ENCODE data around the gene RNF220. TPM values are rescaled to one million over a fixed set of nuclear protein-coding genes. Genes with fewer than 3 reads are reported as not detected.

RNF220 gene
- total RNA-seq, 1 donor = 53.2 TPM

DNA sequence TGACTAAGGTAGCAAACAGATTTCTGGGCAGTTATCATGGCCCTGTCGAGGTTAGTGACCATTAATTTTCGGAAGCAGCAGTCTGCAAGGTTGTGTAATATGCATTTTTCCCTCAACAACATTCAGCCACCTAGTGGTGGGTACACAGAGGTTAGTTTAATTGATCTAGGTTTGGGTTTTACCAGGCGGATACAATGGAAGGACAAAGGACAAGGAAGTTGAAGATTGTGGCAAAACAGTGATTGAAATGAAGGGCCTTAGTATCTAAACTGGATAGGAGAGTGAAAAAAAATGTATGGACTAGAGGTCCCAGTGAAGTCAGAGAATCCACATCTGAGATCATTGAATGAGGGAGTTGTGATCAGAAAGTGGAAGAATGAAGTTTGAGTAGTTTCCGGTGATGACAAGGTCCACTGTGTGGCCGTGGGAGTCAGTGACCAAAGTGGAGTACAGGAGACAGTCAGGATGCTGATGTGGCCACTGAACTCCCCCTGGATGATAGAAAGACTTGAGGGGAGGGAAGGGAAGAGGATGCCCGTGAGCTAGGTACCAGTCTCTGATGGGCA lies 272.2 kb downstream of the RNF220 start:
- DNase-seq (ENCODE audit: insufficient read length, low spot score, missing footprints) = peak; percentile 53
- no peak overlapping the region for H3K4me3 ChIP-seq (ENCODE audit: insufficient read depth, low read length)
- H3K4me2 ChIP-seq (ENCODE audit: insufficient read depth, low read length) = peak overlapping the region; percentile 22
- peaks cover 7% of the 10 kb centered on the region for H3K79me2 ChIP-seq (ENCODE audit: insufficient read depth, low read length)
- H3K9me3 ChIP-seq (ENCODE audit: low read depth, low read length) = no peaks in the 10 kb centered on the region
- no peaks in the 10 kb centered on the region for H4K20me1 ChIP-seq (ENCODE audit: insufficient read depth, low read length)
- H3K27me3 ChIP-seq (ENCODE audit: insufficient read depth, low read length) = no peaks in the 10 kb centered on the region
- TF ChIP-seq, protein P1, sequence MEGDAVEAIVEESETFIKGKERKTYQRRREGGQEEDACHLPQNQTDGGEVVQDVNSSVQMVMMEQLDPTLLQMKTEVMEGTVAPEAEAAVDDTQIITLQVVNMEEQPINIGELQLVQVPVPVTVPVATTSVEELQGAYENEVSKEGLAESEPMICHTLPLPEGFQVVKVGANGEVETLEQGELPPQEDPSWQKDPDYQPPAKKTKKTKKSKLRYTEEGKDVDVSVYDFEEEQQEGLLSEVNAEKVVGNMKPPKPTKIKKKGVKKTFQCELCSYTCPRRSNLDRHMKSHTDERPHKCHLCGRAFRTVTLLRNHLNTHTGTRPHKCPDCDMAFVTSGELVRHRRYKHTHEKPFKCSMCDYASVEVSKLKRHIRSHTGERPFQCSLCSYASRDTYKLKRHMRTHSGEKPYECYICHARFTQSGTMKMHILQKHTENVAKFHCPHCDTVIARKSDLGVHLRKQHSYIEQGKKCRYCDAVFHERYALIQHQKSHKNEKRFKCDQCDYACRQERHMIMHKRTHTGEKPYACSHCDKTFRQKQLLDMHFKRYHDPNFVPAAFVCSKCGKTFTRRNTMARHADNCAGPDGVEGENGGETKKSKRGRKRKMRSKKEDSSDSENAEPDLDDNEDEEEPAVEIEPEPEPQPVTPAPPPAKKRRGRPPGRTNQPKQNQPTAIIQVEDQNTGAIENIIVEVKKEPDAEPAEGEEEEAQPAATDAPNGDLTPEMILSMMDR (IDR thresholded peaks at IDR 0.05; ENCODE audit: extremely low read depth, low read depth, low read length) = peak; percentile 63
- no peak overlapping the region for H3K27ac ChIP-seq (ENCODE audit: low read depth, low read length)
- peak overlapping the region; percentile 38 for H2AFZ ChIP-seq (ENCODE audit: low read length)
- H3K4me1 ChIP-seq (ENCODE audit: insufficient read depth, low read length) = peaks cover 32% of the 10 kb centered on the region
- no peaks in the 10 kb centered on the region for H3K36me3 ChIP-seq (ENCODE audit: insufficient read depth, low read length)

DNA sequence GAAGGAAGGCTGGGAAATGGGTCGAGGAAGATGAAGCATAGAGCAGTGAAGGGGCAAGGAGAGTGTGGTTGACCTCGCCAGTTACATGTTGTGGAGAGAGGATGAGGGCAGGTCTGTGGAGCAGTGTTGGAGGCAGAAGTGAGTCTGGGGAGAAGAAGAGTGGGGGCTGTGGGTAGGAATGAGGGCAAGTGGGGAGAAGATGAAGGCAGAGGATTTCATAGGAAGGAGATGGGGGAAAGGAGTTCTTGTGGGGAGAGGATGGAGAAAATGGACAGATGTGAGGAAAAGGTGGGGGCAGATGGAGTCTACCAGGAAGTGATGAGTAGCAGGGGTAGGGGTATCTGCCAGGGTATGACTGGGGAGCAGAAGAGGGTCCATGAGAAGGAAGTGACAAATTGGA lies 273.1 kb downstream of the RNF220 start:
- Histone ChIP-seq H3K4me2 (ENCODE audit: insufficient read depth, low read length) (no peak overlapping the region), H3K27ac (ENCODE audit: low read depth, low read length) (no peak overlapping the region), H4K20me1 (ENCODE audit: insufficient read depth, low read length) (no peaks in the 10 kb centered on the region), H2AFZ (ENCODE audit: low read length) (no peak overlapping the region), H3K27me3 (ENCODE audit: insufficient read depth, low read length) (no peaks in the 10 kb centered on the region), H3K36me3 (ENCODE audit: insufficient read depth, low read length) (no peaks in the 10 kb centered on the region), H3K4me1 (ENCODE audit: insufficient read depth, low read length) (peaks cover 25% of the 10 kb centered on the region), H3K79me2 (ENCODE audit: insufficient read depth, low read length) (peaks cover 5% of the 10 kb centered on the region), H3K9me3 (ENCODE audit: low read depth, low read length) (no peaks in the 10 kb centered on the region), H3K4me3 (ENCODE audit: insufficient read depth, low read length) (no peak overlapping the region)
- DNase-seq (ENCODE audit: insufficient read length, low spot score, missing footprints) = no peak
- TF ChIP-seq, protein P1 (IDR thresholded peaks at IDR 0.05; ENCODE audit: extremely low read depth, low read depth, low read length) = no peak

DNA sequence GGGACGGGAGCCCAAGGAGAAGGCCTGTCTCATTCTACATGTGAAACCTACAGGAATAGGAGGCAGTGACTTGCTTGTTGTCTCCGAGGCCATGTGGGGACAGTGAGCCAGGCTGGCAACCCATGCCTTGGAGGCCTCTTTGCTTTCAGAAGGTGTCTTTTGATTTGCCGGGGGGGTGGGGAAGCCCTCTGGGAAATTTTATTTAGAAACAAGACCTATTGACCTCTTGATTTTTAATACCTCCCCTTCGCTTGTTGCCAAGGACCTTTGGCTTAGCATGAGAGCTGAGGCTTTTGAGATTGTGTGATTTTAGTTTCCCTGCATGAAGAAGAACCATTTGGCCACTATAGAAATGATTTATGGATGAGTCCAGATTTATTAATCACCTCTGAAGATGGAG lies 273.6 kb downstream of the RNF220 start:
- no peak overlapping the region for H3K27ac ChIP-seq (ENCODE audit: low read depth, low read length)
- no peak for DNase-seq (ENCODE audit: insufficient read length, low spot score, missing footprints)
- H3K4me1 ChIP-seq (ENCODE audit: insufficient read depth, low read length) = peaks cover 20% of the 10 kb centered on the region
- no peak overlapping the region for H3K4me3 ChIP-seq (ENCODE audit: insufficient read depth, low read length)
- H3K4me2 ChIP-seq (ENCODE audit: insufficient read depth, low read length) = no peak overlapping the region
- TF ChIP-seq, protein P1 (IDR thresholded peaks at IDR 0.05; ENCODE audit: extremely low read depth, low read depth, low read length) = no peak
- H3K36me3 ChIP-seq (ENCODE audit: insufficient read depth, low read length) = no peaks in the 10 kb centered on the region
- H3K79me2 ChIP-seq (ENCODE audit: insufficient read depth, low read length) = peaks cover 5% of the 10 kb centered on the region
- H2AFZ ChIP-seq (ENCODE audit: low read length) = no peak overlapping the region
- H3K27me3 ChIP-seq (ENCODE audit: insufficient read depth, low read length) = no peaks in the 10 kb centered on the region
- no peaks in the 10 kb centered on the region for H4K20me1 ChIP-seq (ENCODE audit: insufficient read depth, low read length)
- no peaks in the 10 kb centered on the region for H3K9me3 ChIP-seq (ENCODE audit: low read depth, low read length)

DNA sequence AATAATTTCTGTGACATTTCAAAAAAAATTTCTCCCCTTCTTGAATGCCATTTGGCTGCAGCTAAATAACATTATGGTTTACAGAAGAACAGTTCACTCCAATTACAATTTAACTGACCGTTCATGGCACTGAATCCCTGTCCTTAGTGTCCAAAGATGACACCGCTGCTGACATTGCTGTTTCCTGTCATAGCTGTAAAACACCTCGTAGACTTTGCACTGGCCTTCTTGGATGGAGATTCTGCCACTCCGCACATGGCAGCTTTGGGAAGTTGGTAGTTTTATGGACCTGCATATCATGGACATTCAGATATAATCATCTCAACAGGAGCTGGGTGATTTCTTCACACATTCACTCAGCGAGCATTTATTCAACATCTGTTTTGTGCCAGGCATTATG lies 274.4 kb downstream of the RNF220 start:
- Histone ChIP-seq H3K36me3 (ENCODE audit: insufficient read depth, low read length) (no peaks in the 10 kb centered on the region), H3K4me3 (ENCODE audit: insufficient read depth, low read length) (no peak overlapping the region), H2AFZ (ENCODE audit: low read length) (no peak overlapping the region), H3K27me3 (ENCODE audit: insufficient read depth, low read length) (no peaks in the 10 kb centered on the region), H3K27ac (ENCODE audit: low read depth, low read length) (no peak overlapping the region), H3K4me2 (ENCODE audit: insufficient read depth, low read length) (no peak overlapping the region), H3K9me3 (ENCODE audit: low read depth, low read length) (no peaks in the 10 kb centered on the region), H3K79me2 (ENCODE audit: insufficient read depth, low read length) (peaks cover 5% of the 10 kb centered on the region), H3K4me1 (ENCODE audit: insufficient read depth, low read length) (peaks cover 20% of the 10 kb centered on the region), H4K20me1 (ENCODE audit: insufficient read depth, low read length) (no peaks in the 10 kb centered on the region)
- TF ChIP-seq, protein P1 (IDR thresholded peaks at IDR 0.05; ENCODE audit: extremely low read depth, low read depth, low read length) = no peak
- DNase-seq (ENCODE audit: insufficient read length, low spot score, missing footprints) = no peak

Data from osteoblast (primary cell).